K562 (cell line): ENCODE data around the gene PTOV1. TPM values are rescaled to one million over a fixed set of nuclear protein-coding genes. Genes with fewer than 3 reads are reported as not detected.

Experiments used
- CHD1 ChIP-seq: fragments of 200-600 bp; sonication (generic); IDR thresholded peaks from one replicate; pipeline ENCODE4 v1.6.1; 2012; ENCODE audit warnings: mild to moderate bottlenecking, moderate library complexity, low read length, inconsistent platforms
- ELF4 ChIP-seq: fragments of 450-650 bp; formaldehyde crosslinking; IDR thresholded peaks from 2 replicates; pipeline ENCODE4 v1.4.0; 2022; ENCODE audit warnings: missing genetic modification characterization
- RBM17 ChIP-seq: fragments of 200-400 bp; formaldehyde crosslinking; IDR thresholded peaks from 2 replicates; pipeline ENCODE4 v1.6.1; 2017; ENCODE audit warnings: low read depth, mild to moderate bottlenecking, low read length, borderline replicate concordance
- RBM22 ChIP-seq: fragments of 200-400 bp; formaldehyde crosslinking; IDR thresholded peaks from 2 replicates; pipeline ENCODE4 v1.6.1; 2018; ENCODE audit warnings: low read length, low read depth; ENCODE audit not compliant: poor library complexity, severe bottlenecking
- RBM34 ChIP-seq: fragments of 200-400 bp; formaldehyde crosslinking; IDR thresholded peaks from 2 replicates; pipeline ENCODE4 v1.6.1; 2018; ENCODE audit warnings: low read length, borderline replicate concordance; ENCODE audit not compliant: insufficient read depth
- RFX1 ChIP-seq: fragments of 450-650 bp; IDR thresholded peaks from 2 replicates; pipeline ENCODE4 v1.6.1; 2016; ENCODE audit warnings: mild to moderate bottlenecking, moderate library complexity
- SIN3B ChIP-seq: fragments of 450-650 bp; IDR thresholded peaks from 2 replicates; pipeline ENCODE4 v1.6.1; 2017; ENCODE audit warnings: low read depth, mild to moderate bottlenecking, moderate library complexity
- SMAD1 ChIP-seq: fragments of 150-350 bp; IDR thresholded peaks from 2 replicates; pipeline ENCODE4 v1.6.1; 2014; ENCODE audit warnings: low read length, low read depth; ENCODE audit not compliant: partially characterized antibody
- SMAD2 ChIP-seq: fragments of 150-350 bp; IDR thresholded peaks from 2 replicates; pipeline ENCODE4 v1.6.1; 2014; ENCODE audit warnings: low read depth, mild to moderate bottlenecking, low read length
- SOX6 ChIP-seq: fragments of 450-650 bp; IDR thresholded peaks from 2 replicates; pipeline ENCODE4 v1.6.1; 2014; ENCODE audit warnings: mild to moderate bottlenecking
- SUPT5H ChIP-seq: fragments of 450-650 bp; IDR thresholded peaks from 2 replicates; pipeline ENCODE4 v1.6.1; 2016
- ZNF212 ChIP-seq: fragments of 450-650 bp; formaldehyde crosslinking; IDR thresholded peaks from 2 replicates; pipeline ENCODE4 v1.4.0; 2020; ENCODE audit warnings: mild to moderate bottlenecking
- ZNF24 ChIP-seq: fragments of 450-650 bp; IDR thresholded peaks from 2 replicates; pipeline ENCODE4 v1.6.1; 2016
- ZNF253 ChIP-seq: fragments of 250-450 bp; sonication (Bioruptor Pico); conservative IDR thresholded peaks from 2 replicates; pipeline ENCODE4 v1.6.1; 2021; ENCODE audit warnings: mild to moderate bottlenecking
- ZNF354B ChIP-seq: fragments of 250-450 bp; sonication (Bioruptor Pico); IDR thresholded peaks from 2 replicates; pipeline ENCODE4 v1.4.0; 2020
- ZNF561 ChIP-seq: fragments of 450-650 bp; formaldehyde crosslinking; conservative IDR thresholded peaks from 2 replicates; pipeline ENCODE4 v1.4.0; 2020; ENCODE audit warnings: mild to moderate bottlenecking, moderate library complexity
- polyA plus RNA-seq, 8 experiments: library from polyadenylated mRNA; depleted of rRNA in 4 of 8; stranded (reverse) in 5 of 8; unstranded in 3 of 8; fragments of >200 nt; fragmentation: Nextera tagmentation in 2 of 8; fragmentation: Illumina TruSeq in 1 of 8; extraction: Ambion mirVana in 2 of 8; extraction: Trizol in 1 of 8; gene quantifications; 2 replicates each; pipeline versions ENCODE4 v1.2.1 to v1.2.3, GENCODE V29; 2011 to 2014; ENCODE audit warnings: inconsistent platforms in 1 of 8, missing spikeins in 1 of 8
- total RNA-seq, 7 experiments: library from RNA; depleted of rRNA in 6 of 7; stranded (reverse); fragments of >200 nt in 6 of 7; fragmentation: Illumina TruSeq in 2 of 7; extraction: Trizol in 2 of 7; gene quantifications; 2 replicates each; pipeline versions ENCODE4 v1.2.1 to v1.2.3, GENCODE V29; 2011 to 2021; ENCODE audit warnings: low replicate concordance in 1 of 7
- TF ChIP-seq, protein P1 (sequence below): IDR thresholded peaks from 3 replicates; pipeline ENCODE4 v1.6.1; 2011; ENCODE audit warnings: borderline replicate concordance, mild to moderate bottlenecking, moderate library complexity; ENCODE audit not compliant: insufficient read length; ENCODE audit errors: extremely low read depth
- TF ChIP-seq, protein P2 (sequence below), 3 experiments: IDR thresholded peaks in 2 of 3; conservative IDR thresholded peaks in 1 of 3; 2 replicates each; pipeline ENCODE4 v1.5.1; 2011 to 2012; ENCODE audit warnings: low read length in 3 of 3, mild to moderate bottlenecking in 3 of 3, control low read depth in 2 of 3, improper control_type of control experiment in 1 of 3, inconsistent platforms in 1 of 3, low read depth in 1 of 3, mixed read lengths in 1 of 3, moderate library complexity in 1 of 3; ENCODE audit not compliant: insufficient read depth in 2 of 3
- TF ChIP-seq, protein P3 (sequence below): fragments of 450-650 bp; IDR thresholded peaks from 2 replicates; pipeline ENCODE4 v1.6.1; 2017; ENCODE audit warnings: antibody characterized with exemption
- TF ChIP-seq, protein P4 (sequence below): sonication (generic); formaldehyde crosslinking; IDR thresholded peaks from 2 replicates; pipeline ENCODE4 v1.4.0; 2020; ENCODE audit warnings: mild to moderate bottlenecking, missing genetic modification reagents

The PTOV1 gene
- total and polyA plus RNA-seq, 9 of the 15 experiments (the other 6 are each of a cell fraction or from before 2014, with no cell fraction given), result 4.9 to 169 (median 43.5) TPM

DNA sequence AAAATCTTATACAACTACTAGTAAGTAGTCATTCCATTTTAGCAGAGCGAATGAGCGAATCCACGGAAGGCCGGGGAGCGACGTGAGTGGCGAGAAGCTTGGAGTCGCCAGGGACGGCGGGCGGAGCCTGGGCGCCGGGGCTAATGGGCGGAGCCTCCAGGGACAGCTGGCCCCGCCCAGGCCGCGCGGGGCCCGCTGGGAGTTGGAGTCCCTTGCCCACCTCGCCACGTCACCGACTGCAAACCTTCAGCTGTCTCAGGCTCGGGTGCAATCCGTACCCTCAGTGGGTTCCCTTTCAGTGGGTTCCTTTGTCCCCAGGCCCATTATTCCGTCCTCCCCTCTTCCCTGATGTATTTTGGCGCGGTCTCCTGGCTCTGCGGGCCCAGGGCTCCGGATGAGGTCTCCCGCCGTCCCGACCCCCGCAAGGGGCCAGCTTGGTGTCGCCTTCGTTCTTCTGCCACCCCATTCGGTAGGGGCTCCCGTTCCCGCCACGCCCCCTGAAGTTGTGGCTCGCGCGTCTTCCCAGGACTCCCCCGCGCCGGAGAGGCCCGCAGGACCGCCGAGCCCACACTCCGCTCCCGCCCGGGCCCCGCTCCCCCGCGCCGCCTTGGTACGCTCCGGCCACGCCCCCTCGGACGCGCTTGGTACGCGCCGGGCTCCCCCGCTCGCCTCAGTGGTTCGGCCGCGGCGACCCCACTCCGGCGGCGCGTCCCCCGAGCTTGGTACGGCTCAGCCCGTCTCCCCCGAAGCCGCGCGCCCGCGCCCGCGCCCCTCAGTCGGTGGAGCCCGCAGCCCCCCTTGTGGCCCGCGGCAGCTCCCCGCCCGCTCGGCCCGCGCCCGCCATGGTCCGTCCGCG is at the start of gene PTOV1 (continued):
- TF ChIP-seq, protein P1, sequence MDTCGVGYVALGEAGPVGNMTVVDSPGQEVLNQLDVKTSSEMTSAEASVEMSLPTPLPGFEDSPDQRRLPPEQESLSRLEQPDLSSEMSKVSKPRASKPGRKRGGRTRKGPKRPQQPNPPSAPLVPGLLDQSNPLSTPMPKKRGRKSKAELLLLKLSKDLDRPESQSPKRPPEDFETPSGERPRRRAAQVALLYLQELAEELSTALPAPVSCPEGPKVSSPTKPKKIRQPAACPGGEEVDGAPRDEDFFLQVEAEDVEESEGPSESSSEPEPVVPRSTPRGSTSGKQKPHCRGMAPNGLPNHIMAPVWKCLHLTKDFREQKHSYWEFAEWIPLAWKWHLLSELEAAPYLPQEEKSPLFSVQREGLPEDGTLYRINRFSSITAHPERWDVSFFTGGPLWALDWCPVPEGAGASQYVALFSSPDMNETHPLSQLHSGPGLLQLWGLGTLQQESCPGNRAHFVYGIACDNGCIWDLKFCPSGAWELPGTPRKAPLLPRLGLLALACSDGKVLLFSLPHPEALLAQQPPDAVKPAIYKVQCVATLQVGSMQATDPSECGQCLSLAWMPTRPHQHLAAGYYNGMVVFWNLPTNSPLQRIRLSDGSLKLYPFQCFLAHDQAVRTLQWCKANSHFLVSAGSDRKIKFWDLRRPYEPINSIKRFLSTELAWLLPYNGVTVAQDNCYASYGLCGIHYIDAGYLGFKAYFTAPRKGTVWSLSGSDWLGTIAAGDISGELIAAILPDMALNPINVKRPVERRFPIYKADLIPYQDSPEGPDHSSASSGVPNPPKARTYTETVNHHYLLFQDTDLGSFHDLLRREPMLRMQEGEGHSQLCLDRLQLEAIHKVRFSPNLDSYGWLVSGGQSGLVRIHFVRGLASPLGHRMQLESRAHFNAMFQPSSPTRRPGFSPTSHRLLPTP, result no peak
- peak; percentile 47 for TF ChIP-seq SOX6
- TF ChIP-seq SIN3B, result peak; percentile 81
- no peak for TF ChIP-seq ZNF561
- TF ChIP-seq RFX1, result no peak
- TF ChIP-seq ZNF24, result no peak
- TF ChIP-seq ELF4 (CRISPR knock-in tag), result peak; percentile 84; the same call in 1 of the 2 replicates
- no peak for TF ChIP-seq RBM34
- no peak for TF ChIP-seq ZNF354B
- peak; percentile 80 for TF ChIP-seq SUPT5H
- TF ChIP-seq ZNF212 (CRISPR knock-in tag), result no peak
- no peak for TF ChIP-seq RBM17
- TF ChIP-seq, protein P2, sequence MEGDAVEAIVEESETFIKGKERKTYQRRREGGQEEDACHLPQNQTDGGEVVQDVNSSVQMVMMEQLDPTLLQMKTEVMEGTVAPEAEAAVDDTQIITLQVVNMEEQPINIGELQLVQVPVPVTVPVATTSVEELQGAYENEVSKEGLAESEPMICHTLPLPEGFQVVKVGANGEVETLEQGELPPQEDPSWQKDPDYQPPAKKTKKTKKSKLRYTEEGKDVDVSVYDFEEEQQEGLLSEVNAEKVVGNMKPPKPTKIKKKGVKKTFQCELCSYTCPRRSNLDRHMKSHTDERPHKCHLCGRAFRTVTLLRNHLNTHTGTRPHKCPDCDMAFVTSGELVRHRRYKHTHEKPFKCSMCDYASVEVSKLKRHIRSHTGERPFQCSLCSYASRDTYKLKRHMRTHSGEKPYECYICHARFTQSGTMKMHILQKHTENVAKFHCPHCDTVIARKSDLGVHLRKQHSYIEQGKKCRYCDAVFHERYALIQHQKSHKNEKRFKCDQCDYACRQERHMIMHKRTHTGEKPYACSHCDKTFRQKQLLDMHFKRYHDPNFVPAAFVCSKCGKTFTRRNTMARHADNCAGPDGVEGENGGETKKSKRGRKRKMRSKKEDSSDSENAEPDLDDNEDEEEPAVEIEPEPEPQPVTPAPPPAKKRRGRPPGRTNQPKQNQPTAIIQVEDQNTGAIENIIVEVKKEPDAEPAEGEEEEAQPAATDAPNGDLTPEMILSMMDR (IDR thresholded peaks at IDR 0.05 in 2 of 3, conservative IDR thresholded peaks at IDR 0.05 in 1 of 3; ENCODE audit: insufficient read depth in 2 of 3, low read depth in 1 of 3, low read length in 3 of 3), result peak in 1 of 3 experiments; percentile 9; a peak in 1 of 6 replicates
- no peak for TF ChIP-seq ZNF253 (CRISPR knock-in tag)
- TF ChIP-seq SMAD1, result no peak
- no peak for TF ChIP-seq SMAD2
- no peak for TF ChIP-seq CHD1
- TF ChIP-seq, protein P3, sequence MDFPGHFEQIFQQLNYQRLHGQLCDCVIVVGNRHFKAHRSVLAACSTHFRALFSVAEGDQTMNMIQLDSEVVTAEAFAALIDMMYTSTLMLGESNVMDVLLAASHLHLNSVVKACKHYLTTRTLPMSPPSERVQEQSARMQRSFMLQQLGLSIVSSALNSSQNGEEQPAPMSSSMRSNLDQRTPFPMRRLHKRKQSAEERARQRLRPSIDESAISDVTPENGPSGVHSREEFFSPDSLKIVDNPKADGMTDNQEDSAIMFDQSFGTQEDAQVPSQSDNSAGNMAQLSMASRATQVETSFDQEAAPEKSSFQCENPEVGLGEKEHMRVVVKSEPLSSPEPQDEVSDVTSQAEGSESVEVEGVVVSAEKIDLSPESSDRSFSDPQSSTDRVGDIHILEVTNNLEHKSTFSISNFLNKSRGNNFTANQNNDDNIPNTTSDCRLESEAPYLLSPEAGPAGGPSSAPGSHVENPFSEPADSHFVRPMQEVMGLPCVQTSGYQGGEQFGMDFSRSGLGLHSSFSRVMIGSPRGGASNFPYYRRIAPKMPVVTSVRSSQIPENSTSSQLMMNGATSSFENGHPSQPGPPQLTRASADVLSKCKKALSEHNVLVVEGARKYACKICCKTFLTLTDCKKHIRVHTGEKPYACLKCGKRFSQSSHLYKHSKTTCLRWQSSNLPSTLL, result no peak
- TF ChIP-seq, protein P4, sequence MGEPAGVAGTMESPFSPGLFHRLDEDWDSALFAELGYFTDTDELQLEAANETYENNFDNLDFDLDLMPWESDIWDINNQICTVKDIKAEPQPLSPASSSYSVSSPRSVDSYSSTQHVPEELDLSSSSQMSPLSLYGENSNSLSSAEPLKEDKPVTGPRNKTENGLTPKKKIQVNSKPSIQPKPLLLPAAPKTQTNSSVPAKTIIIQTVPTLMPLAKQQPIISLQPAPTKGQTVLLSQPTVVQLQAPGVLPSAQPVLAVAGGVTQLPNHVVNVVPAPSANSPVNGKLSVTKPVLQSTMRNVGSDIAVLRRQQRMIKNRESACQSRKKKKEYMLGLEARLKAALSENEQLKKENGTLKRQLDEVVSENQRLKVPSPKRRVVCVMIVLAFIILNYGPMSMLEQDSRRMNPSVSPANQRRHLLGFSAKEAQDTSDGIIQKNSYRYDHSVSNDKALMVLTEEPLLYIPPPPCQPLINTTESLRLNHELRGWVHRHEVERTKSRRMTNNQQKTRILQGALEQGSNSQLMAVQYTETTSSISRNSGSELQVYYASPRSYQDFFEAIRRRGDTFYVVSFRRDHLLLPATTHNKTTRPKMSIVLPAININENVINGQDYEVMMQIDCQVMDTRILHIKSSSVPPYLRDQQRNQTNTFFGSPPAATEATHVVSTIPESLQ (CRISPR knock-in tag), result no peak
- no peak for TF ChIP-seq RBM22
